ENCODE results near the gene OR2F1.
A peak's percentile ranks its signal among the peaks of the same experiment; 100 is the strongest.

The OR2F1 gene

GRCh38 chr7:143934526-143935325 is 19.9 kb upstream of the OR2F1 start, which contains the start of gene OR2F2:
TSS of gene OR2F2 (plus strand) at chr7:143935233. CDS start at chr7:143935233, 0 bp downstream.
- H3K4me3 ChIP-seq (ENCODE audit: control insufficient read depth, low read depth, low read length) = no peak within 1 kb of the TSS
- peak; percentile 11 for DNase-seq (ENCODE audit: low read depth)

DNA sequence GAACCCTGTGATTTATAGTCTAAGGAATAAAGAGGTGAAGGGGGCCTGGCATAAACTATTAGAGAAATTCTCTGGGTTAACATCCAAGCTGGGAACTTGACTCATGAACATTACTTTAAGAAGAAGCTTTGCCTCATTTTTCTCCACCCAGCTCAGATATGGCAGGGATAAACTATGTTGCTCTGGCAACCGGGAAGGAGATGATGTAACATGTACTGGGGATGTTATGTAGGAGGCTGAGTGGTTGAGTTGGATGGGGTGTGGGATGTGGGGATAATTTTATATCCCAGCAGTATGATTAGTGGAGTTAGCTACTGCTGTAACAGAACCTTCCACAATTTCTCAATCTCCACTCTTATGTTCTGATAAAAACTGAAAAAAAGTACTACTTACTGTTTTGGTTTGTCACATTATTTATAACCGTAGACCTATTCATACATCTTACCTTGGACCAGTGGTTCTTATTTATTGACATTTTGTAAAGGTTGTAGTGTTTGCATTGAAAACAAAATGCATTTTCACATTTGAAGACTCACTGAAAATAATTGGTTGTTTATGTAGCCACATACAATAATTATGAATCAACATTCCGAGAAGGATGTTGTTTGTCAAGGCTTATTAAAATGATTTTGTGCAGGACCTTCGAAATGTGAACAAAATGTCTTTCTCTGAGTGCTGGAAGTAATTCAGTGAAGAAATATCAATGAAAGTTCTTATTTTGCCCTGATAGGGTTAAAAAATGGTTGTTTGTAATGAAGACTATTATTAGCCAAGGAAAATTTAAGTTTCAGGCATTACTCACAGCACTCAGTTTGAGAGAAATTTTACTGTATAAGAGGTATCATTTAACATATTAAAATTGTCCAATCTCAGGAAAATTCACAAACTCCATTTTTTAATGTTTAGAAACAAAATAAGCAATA is 18.3 kb upstream of the OR2F1 start:
- H3K4me3 ChIP-seq (ENCODE audit: control insufficient read depth, low read depth, low read length) = no peak overlapping the region
- peak; percentile 63 for DNase-seq (ENCODE audit: low read depth)
- no peak for TF ChIP-seq CTCF (IDR thresholded peaks at IDR 0.05; ENCODE audit: control insufficient read depth, insufficient read depth, low read depth, low read length, missing control alignments)

More at GRCh38 chr7:143934526-143935325, 19.9 kb upstream of the OR2F1 start, which contains the start of gene OR2F2:
- no peak for TF ChIP-seq CTCF (IDR thresholded peaks at IDR 0.05; ENCODE audit: control insufficient read depth, insufficient read depth, low read depth, low read length, missing control alignments)

DNA sequence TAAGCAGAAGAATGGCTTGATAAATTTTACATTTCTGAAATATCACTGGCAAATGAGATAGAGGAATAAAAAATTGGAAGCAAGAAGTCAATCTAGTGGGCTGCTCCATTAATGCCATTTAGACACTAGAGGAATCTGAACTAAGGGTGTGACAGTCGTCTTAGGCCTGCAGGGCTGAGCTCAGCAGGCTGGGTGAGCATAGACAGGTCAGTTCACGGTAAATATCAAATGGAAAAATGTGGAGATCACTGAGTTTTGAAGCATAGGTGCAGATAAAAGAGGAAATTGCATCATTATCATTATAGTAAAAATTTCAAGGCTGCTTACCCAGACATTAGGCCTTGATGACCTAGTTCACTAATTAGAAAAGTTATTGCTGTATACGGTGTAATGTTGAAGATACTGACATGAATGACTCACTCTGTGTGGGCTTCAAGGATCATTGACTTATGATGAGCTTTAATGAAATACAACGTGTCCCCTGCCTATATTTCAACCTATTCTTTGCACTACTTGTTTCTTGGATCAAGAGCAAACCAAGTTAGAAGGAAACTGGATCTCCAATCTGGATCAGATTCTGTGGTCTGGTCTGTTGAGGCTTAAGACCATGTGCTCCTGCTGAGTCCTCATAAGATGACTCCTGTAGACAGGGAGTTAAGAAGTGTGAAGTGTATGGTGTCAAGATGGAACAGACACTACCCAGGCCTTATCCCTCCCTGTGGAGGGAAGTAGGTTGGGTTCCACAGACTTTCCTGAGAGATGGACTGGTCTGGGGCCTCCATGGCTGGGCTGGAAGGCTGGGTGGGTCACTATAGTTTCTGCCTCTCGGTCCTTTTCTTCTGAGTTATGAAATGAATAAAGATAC is 16.0 kb upstream of the OR2F1 start:
- DNase-seq (ENCODE audit: low read depth) = no peak
- no peak for TF ChIP-seq CTCF (IDR thresholded peaks at IDR 0.05; ENCODE audit: control insufficient read depth, insufficient read depth, low read depth, low read length, missing control alignments)
- no peak overlapping the region for H3K4me3 ChIP-seq (ENCODE audit: control insufficient read depth, low read depth, low read length)

DNA sequence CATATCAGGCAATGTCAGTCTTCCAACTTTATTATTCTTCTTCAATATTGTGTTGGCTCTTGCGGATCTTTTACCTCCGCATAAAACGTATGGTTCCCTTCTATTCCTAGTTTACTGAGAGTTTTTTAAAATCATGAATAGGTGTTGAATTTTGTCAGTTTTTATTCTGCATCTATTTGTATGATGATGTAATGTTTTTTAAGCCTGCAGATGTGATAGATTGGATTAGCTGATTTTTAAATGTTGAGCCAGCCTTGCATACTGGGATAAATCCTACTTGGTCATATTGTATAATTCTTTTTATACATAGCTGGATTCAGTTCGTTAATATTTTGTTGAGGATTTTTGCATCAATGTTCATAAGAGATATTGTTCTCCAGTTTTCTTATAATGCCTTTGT is 9.2 kb upstream of the OR2F1 start:
- H3K4me3 ChIP-seq (ENCODE audit: control insufficient read depth, low read depth, low read length) = no peak overlapping the region
- no peak for TF ChIP-seq CTCF (IDR thresholded peaks at IDR 0.05; ENCODE audit: control insufficient read depth, insufficient read depth, low read depth, low read length, missing control alignments)
- no peak for DNase-seq (ENCODE audit: low read depth)

DNA sequence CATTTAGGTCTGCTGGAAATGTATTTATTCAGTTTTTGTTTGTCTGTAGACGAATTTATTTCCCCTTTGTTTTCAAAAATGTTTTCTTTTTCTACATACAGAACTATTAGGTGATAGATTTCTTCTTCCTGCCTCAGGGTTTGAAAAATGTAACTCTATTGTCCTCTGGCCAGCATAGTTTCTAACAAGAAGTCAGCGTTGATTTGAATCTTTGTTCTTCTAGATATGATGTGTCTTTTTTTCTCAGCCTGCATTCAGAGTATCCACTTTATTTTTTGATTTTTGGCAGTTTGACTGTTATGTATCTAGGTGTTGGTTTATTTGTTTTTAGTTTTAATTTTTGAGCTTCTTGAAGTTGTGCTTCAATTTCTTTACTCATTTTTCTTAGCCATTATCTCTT is 7.5 kb upstream of the OR2F1 start:
- no peak overlapping the region for H3K4me3 ChIP-seq (ENCODE audit: control insufficient read depth, low read depth, low read length)
- TF ChIP-seq CTCF (IDR thresholded peaks at IDR 0.05; ENCODE audit: control insufficient read depth, insufficient read depth, low read depth, low read length, missing control alignments) = no peak

DNA sequence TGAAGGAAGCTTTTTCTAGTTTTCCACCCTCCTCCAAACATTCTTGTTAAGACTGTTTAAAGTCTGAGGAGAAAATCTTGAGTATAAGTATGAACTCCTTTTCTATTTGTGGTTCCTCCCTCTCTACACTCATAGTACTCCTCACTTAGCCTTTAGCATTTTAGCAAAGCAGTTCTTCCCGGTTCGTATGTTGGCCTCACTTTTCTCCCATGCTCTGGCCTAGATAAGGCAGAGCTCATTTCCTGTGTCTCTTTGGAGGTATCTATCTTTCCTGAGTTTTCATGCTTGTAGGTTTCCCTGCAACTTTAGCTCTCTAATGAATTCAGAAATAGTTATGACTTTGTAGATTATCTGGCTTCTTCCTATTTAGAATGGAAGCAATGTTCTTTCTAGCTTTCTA is 5.9 kb upstream of the OR2F1 start:
- TF ChIP-seq CTCF (IDR thresholded peaks at IDR 0.05; ENCODE audit: control insufficient read depth, insufficient read depth, low read depth, low read length, missing control alignments) = no peak
- DNase-seq (ENCODE audit: low read depth) = no peak
- no peak overlapping the region for H3K4me3 ChIP-seq (ENCODE audit: control insufficient read depth, low read depth, low read length)

More for the DNA sequence above, 7.5 kb upstream of the OR2F1 start:
- DNase-seq (ENCODE audit: low read depth) = no peak

Data from AG09309 (cell line).